Non-pigmented ciliary epithelial cell (primary cell): ENCODE measurements around the gene JCAD.

Experiments
- DNase-seq: peaks from one replicate; pipeline ENCODE4 v3.0.0-alpha.2; 2010; ENCODE audit warnings: low read depth

The JCAD gene

GRCh38 chr10:30046476-30046875 is 12.9 kb downstream of the JCAD start:
- DNase-seq: no peak

DNA sequence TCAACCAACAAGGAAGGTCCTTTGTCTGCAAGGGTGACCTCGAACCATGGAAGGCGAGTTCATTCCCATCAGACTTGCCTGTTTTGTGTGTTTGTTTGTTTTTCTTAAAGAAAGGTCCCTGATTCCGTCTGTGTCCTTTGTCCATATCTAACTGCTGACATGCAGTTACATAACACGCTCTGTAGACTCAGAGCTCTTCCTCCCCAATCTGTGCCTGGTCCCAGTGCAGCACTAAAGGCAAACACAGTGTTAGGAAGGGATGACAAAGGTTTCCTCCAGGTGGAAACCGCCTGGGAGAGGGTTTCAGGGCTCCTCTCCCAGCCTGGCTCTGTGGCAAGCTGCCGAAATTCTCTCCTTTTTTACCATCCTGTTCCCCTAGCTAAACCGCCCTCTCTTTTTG is 13.4 kb downstream of the JCAD start:
- no peak for DNase-seq

- DNase-seq: no peak
Measured at GRCh38 chr10:30043476-30044270, 15.7 kb downstream of the JCAD start.

- no peak for DNase-seq
Measured at GRCh38 chr10:30042820-30043219, 16.6 kb downstream of the JCAD start.

GRCh38 chr10:30041196-30042105 is 17.9 kb downstream of the JCAD start:
- no peak for DNase-seq

- DNase-seq: no peak
Measured at GRCh38 chr10:30040597-30040996, 18.8 kb downstream of the JCAD start.

GRCh38 chr10:30039988-30040387 is 19.4 kb downstream of the JCAD start:
- DNase-seq: no peak

DNA sequence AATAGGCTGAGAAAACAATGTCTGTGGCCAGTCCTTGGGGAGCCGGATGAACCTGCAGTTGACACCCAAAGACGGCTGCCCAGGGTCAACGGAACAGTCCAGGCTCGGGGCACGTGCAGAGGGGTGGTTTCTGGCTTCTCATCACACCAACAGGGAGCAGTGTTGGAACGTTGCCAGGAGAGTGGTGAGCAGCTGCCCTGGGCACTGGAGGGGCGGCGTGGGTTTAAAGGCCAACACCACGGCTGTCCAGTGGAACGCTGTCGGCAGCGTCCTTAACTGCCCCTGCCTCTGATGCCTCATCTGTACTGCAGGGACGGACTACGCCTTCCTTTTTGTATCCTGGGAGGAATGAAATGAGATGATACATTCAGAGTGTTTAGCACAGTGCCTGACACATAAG is 19.8 kb downstream of the JCAD start:
- no peak for DNase-seq

- DNase-seq: no peak
Measured at GRCh38 chr10:30038781-30039536, 20.4 kb downstream of the JCAD start.

GRCh38 chr10:30037620-30038336 is 21.6 kb downstream of the JCAD start:
- no peak for DNase-seq

DNA sequence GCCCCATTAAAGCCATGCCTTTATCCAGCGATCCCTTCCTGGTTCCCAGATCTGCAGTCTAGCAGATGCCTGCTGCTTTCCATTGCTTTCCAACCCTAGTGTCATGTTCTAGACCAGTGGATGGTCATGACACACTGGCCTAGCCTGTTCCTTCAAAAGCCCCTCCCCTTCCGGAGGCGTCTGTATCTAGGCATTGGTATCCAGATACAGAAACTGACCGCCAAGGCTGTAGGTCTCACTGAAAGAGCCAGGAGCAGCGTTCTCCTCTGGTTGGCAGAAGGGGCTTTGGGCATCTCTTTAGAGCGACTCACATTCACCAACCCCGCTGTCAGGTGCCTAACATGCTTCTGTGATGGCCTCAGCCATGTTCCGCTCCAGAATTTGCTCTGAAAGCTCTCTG is 22.6 kb downstream of the JCAD start:
- no peak for DNase-seq

- no peak for DNase-seq
Measured at GRCh38 chr10:30036341-30036740, 23.0 kb downstream of the JCAD start.

GRCh38 chr10:30034433-30035137 is 24.8 kb downstream of the JCAD start:
- DNase-seq: no peak

GRCh38 chr10:30032125-30032524 is 27.3 kb downstream of the JCAD start:
- DNase-seq: no peak

GRCh38 chr10:30029872-30030256 is 29.5 kb downstream of the JCAD start:
- no peak for DNase-seq

DNA sequence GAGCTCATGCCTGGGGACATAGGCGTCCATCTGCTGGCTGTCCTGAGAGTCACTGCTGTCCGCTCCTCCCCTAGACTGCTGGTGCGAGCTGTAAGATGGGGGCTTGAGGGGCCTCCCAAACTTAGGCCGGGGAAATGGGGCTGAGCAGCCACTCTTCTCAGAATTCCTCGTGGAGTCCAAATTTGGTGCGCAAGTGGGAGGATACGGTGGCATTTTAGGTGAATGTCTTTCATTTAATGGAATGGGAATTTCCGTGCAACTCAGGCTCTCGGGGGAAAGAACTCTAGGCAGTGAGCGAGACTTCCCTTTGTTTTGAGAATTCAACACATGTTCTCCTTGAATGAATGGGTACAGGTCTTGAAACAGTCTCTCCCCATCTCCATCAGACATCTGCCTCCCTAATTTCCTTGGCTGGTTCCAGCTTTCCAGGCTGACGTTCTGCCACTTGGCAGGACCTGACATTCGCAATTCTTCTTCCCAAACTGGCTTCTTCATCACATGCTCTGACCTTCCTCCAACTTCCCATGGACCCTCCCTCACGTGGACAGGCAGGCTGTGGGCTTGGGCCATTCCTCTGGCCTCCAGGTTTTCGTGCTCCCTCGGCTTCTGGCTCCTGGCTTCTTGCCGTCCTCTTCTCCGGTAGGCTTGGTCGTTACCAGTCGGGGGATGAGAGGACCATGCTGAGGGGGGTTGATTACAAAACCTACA is 30.1 kb downstream of the JCAD start:
- no peak for DNase-seq

DNA sequence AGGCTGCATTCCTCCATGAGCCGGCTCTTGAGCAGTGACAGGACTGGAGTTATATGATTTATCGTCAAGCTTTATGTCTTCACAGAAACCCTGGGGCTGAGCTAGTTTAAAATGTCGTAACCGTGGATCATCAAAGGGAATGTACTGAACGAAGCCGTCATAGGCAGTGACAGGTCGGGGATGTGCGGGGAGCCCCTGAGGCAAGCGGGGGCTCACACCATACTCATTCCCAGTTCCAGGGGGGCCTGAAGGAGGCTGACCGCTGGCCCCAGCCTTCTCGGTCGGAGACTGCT is 30.7 kb downstream of the JCAD start:
- no peak for DNase-seq

GRCh38 chr10:30028006-30028737 is 31.2 kb downstream of the JCAD start:
- no peak for DNase-seq

GRCh38 chr10:30027057-30028005 is 32.1 kb downstream of the JCAD start:
- DNase-seq: no peak
